Airway epithelial cell (primary cell): ENCODE measurements around the gene RGS9. TPM values are rescaled to one million over a fixed set of nuclear protein-coding genes. Genes with fewer than 3 reads are reported as not detected.

Experiments used
- total RNA-seq: library from RNA; depleted of rRNA; stranded (reverse); fragments of >200 nt; gene quantifications from 2 replicates; pipeline ENCODE4 v1.2.3, GENCODE V29; 2015

The RGS9 gene
- 1.2 and 1.8 TPM in 2 replicates for total RNA-seq

DNA sequence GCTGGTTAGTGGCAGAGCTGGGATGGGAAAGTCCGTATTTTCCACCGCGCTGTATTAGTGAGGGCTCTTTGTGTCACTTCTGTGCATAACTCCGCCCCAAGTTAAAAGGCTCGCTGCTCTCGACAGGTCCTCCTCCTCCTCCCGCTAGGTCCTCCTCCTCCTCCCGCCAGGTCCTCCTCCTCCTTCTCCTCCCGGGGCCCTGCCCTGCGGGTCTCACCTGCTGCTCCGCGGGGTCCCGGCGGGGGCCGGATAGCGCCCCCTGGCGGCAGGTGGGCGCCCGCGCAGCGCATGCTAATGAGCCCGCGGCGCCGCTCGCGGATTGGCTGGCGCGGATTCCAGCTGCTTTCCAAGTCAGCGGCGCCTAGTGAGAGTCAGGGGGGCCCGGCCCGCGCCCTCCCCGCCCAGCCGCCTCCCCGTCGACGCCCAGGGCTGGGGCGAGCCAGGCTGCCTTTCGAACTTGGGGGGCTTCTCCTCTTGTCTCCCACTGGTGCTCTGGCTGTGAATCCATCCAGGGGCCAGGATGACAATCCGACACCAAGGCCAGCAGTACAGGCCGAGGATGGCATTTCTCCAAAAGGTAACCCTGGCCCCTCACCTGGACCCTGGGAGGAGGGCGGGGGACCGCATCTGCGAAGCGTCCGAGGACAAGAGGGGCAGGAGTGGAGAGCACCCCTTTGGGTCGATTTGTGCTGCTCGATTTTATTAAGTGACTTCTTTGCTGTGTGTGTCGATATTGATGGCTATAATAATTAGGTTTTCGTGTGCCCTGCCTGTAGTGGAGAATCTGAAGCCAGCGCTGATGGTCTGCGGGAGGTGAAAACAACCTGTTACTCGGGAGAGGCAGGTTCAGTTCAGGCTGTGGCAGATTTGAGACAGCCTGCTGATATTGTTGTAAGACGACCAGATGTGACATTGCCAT lies at the start of gene RGS9:
RGS9 (plus strand) TSS at position 350 of the 919 bp plus-strand sequence; CDS start at position 521, 171 bp downstream.

Other genes starting within 250 kb of the RGS9 start
- gene LRRC37A3, start 217.9 kb upstream of the RGS9 start, total RNA-seq, result 1.8 and 8.3 TPM in 2 replicates
- 23.8 and 31.9 TPM in 2 replicates for gene GNA13, start 80.6 kb upstream of the RGS9 start, total RNA-seq